NCI-H2171 (cell line): ENCODE data around the gene LSAMP.
"Not testable (repeated sequence)": the region's sequence is repeated elsewhere in the genome, so short reads cannot be mapped to it uniquely, and the experiment has no call there.

Experiments used
- DNase-seq: peaks from one replicate; lab custom pipeline; 2025; lab: John Stamatoyannopoulos, UW

LSAMP gene

DNA sequence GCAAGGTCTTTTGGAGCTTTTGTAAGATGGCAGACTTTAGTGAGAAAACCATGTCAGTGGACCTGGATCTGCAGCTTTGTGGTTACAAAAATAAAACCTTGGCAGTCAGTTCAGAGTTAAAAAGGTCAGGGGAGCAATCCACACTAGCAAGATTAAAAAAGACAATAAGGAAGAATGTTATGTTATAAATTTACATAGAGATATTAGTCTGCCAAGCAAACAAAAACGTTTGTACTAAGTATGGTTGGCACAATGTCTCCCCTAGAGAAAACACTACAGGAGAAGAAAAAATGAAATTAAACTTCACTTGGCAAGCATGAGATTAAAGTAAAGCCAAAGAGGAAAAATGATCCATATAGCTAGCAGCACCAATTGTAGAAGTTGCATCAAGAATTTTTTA lies 205.0 kb downstream of the LSAMP start:
- no peak for DNase-seq

DNA sequence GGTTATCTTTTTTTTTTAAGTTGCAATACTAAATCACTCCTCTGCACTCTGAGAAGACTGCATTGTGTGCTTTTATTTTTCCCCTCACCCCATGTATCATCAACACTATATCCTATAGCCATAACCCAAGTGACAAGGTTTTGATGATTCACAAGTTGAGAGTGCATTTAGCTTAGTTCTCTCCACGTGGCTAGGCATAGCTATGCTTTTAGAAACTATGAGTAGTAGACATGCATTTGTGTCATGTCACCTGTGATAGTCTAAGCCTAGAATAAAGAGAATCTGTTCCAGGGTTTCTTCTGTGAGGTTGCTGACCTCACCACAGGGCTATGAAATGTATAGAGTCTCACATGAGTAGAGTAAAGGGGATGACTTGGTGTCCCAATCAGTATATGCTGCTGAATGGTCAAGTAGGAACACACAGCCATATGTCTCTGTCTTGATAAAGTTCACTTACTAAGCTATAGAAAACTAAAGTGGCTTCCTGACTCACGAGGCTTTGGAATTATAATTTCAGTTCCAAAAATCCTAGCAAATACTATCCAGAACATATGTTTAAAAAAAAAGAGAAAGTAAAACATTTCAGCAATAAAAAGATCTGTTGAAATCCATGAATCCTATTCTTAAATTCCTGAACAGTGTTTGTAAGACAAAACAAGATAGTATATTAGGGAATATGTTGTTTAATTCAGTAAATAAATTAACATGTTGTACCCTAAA lies 206.3 kb downstream of the LSAMP start:
- DNase-seq: no peak

DNA sequence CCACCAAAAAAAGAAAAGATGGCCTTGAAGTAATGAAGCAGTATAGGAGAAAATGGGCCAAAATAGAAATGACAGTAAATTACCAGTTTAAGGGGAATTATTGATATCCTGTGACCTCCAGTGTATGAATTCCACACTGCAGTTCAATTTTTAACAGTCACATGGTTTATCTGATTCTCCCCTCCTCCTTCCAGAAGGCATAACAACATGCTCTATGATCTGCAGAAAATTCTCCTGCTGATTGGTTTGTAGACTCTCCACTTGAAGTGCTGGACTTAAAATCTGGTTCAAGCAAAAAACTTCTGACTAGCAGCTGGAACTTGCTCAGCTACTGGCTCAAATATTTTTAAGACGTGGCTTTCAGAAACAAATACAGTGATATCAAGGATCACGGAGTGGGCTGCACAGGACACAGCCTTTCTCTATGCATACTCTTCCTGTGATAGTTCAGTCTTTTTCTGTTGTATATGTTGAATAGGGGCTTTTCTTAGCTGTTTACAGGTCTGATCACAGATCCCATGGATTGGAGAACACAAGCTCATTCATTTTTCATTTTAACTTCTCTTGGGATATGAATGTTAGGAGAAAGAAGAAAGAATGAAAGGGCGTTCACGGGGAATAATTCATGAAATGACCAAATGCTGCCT lies 211.5 kb downstream of the LSAMP start:
- no peak for DNase-seq

DNA sequence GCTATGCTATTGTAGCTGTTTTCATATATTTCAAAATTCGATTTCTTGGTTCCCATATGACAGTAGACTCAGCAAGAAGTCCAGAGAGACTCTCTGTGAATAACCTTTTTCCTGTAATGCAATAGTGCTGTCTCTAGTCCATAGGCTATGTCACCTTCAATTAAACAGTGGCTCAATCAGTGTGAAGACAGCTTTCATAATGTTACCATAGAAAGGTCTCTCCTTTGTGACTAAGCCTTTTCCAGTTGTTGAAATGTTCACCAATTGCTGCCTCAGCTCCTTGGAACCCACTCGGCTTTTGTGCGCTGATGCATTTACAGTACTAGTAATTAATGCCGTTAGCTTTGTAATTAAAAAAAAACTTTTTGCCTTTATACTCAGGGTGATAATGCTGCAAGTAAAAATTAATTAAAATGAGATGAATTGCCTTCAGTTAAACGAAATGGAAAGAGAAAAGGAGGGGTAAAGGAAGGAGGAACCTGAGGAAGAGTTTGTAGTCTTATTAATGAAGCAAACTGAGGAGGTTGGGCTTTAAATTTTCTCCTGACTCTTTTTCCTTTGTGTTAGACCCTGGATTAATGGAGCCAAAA lies 214.8 kb downstream of the LSAMP start:
- DNase-seq: no peak

DNA sequence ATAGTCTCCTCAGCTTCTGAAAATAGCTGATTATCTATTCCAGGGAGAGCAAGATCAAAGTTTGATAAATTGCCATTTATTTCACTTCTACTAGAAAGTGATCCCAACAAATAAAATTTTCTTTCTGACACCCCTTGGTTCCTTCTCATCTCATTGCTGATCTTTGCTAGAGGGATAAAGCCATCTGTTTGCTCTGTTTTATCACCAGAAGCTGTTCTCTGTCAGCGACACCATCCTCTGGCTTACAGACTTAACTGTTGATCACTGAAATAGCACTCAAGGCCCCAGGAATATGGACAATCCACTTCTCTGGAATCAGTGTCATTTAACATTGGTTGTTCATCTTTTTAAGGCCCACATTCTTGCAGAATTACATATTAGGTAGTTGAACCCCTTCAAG lies 219.0 kb downstream of the LSAMP start:
- no peak for DNase-seq

DNA sequence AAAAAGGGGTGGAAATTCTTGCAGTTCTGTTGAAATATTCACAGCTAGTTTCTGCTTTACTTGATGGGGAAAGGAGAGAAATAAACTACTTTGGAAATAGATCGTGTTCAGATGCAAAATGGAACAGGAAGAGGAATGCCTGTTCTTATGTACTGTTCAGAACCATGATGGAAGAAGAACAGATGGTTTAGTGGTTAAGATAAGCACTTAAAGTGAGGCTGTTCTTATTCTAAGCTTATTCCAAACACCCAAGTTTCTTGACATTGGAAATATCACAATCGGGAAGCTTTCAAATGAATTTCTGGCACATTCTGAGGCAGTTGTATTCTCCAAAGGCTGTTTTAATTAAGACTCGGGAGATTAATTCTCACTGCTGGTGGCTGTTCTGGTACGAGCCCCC lies 228.5 kb downstream of the LSAMP start:
- DNase-seq: no peak

DNA sequence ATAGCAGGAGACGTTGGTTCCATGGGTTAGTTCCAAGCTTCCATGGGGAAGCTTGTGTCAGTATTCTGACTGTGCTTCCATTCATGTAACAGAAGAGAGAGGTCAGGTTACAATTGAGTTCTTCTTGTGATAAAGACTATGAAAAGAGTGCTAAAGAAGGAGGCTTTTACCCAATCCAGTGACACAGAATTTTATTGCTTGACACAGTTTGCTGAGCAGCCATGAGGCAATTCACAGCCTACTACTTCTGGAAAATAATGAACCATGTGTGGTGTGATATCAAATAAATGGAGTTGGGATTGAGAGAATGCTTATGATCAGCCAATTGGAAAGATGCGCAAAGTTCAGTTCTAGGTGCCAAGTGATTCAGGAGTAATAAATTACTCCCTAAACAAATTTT lies 233.4 kb downstream of the LSAMP start:
- no peak for DNase-seq

DNA sequence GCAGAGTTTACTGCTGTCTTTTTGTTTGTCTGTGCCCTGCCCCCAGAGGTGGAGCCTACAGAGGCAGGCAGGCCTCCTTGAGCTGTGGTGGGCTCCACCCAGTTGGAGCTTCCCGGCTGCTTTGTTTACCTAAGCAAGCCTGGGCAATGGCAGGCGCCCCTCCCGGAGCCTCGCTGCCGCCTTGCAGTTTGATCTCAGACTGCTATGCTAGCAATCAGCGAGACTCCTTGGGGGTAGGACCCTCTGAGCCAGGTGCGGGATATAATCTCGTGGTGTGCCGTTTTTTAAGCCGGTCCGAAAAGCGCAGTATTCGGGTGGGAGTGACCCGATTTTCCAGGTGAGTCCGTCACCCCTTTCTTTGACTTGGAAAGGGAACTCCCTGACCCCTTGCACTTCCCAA lies 236.5 kb downstream of the LSAMP start:
- not testable (repeated sequence) for DNase-seq

DNA sequence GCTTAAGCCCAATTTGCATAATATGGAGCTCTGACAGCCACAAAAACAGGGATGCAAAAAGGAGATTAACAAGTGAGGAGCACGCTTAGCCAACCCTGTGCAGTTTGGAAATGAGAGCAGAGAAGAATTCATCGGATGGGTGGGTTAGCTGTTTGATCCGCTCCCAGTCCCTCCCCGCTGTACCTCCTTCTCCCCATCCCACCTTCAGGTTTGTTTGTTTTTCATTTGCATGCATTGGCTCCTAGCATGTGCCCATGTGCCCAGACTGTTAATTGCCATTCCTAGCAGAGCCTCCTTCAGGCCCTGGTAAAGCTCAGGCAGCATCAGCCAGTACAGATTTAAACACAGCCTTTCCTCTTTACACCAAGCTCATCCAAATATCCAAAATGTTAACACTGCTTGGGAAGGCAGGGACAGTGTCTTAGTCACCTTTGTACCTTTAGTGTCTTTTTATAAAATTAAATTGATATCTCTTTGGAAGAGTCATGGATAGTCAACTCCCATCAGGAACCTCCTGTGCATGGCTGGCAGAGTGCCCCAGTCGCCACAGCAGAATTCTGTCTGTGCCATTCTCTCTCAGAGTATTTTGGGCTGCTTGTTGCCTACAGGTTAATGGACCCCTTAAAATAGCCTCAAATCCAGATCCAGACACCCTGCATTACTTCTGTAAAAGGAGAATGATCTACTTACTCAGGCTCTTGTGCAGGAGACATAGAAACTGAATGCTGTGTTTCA lies 244.2 kb downstream of the LSAMP start:
- no peak for DNase-seq

DNA sequence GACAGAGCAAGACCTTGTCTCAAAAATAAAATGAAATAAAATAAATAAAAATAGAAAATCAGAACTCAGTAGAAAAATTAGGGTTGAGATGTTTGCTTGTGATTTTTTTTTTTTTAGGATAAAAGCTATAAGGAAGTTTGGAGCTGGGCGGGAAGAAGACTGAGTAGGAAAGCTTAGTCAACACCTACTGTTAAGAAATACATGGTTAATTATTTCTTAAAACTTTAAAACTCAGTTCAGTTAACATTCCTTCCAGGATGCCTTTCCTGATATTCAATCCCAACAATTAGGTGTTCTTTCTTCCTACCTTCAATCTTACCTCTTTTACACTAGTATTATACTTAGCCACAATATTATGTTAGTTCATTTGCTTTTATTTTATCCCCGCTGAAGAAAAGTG lies 246.2 kb downstream of the LSAMP start:
- DNase-seq: no peak

DNA sequence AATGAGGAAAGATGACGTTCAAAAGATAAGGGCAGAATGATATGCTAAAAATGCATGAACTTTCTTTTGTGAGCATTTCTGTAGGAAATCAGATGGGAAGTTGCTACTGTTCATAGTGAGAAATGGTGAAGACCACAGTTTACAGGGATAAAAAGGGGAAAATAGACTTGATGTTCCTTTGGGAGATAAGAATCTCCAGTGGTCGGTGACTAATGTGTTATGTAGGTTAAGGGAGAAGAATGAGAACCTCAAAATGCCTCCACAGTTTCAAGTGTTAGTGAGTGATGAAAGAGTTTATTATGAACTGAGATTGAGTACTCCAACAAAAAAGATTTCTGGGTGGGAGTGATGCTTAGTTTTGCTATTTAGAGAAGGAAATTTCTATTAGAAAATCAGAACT lies 247.2 kb downstream of the LSAMP start:
- no peak for DNase-seq

DNA sequence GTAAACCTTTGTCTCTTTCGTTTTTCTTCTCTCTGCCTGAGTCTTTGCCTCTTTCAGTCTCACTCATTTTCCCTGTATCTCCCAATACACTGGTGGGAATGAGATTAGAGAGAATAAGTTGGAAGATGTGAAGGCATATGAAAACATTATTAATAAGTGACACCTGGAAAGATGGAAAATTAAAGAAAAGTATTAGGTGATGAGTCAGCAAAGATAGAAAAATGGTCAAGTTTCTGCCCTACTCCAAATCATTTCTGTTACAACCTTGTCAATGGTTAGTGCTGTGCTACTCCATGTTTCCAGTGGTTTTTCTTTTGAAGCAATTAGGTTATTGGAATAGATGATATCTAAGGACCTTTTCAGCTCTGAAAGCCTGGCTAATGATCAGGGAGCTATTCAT lies 252.8 kb downstream of the LSAMP start:
- no peak for DNase-seq

DNA sequence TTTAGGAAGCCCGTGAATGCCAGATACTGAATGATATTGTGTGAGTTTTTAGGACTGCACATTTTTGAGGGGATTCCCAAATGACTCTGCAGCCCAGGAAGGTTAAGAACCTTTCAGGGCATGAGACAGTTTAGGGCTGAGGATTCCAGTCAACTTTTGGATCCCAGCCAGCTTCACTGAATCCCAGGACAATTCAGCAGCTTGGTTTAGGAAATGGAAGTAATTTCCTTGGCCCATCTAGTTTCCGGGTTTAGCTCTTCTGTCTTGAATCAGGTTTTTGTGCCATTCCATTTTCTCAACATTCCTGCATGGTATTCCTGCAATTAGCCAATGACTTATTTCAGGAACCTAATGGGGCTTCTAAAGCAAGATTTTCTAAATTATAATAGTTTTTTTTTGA lies 253.9 kb downstream of the LSAMP start:
- DNase-seq: peak; percentile 15

DNA sequence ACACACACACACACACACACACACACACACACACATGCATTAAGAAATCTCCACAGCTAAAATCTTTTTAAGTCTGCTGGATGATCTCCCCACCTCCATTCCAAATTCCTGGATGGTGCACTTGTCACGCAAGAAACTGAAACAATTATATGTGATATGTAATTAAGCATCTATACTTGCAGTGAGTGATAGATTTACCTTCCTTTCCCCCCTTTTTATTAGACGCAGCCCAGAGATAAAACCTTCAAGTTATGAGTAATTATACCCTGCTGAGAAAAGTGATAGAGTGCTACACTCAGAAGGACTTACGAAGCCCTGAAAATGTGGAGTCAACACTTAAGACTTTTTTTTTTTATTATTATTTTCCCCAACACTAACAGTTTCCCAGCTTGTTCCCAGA lies 255.2 kb downstream of the LSAMP start:
- DNase-seq: no peak

DNA sequence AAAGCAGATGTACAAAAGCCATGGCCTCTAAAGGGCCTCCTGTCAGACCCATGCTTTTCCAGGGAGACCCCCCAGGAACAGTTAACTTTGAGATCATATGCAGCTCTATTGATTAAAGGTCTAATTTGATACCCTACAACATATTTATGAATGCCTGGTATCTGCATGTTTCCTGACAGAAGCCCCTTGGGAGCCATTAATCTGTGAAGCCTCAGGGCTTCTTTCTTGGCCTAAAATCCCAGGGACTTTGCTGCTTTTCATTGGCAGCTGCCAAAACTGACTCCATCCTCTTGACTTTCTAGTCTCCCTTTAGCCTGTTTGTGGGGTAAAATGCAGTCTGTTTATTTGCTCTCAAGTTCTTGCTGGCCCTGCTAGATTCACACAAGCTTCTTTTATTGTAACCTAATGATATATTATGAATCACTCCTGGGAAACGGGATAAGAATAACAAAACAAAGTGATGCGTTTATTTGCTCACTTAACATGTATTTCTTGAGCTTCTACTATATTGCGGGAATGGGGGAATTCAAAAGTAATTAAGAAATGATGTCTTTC lies 257.0 kb downstream of the LSAMP start:
- DNase-seq: peak; percentile 85

DNA sequence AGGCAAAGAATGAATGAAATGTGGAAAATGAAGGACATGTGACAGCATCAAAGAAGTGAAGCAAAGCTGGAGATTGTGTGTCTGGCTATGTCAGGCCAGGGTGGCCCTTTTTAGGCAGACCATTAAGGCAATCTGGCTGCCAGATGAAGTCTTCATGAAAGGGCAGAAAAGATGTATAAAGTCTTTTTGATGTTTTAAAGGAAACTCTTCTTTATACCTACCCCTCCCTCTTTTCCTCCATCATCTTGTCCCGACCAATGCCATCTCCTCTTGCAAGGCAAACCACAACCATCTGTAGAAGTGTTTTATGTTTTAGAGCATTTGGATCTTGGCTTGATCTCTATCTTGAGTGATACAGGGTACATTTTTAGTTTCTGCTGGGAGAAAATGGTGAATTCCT lies 259.2 kb downstream of the LSAMP start:
- no peak for DNase-seq

DNA sequence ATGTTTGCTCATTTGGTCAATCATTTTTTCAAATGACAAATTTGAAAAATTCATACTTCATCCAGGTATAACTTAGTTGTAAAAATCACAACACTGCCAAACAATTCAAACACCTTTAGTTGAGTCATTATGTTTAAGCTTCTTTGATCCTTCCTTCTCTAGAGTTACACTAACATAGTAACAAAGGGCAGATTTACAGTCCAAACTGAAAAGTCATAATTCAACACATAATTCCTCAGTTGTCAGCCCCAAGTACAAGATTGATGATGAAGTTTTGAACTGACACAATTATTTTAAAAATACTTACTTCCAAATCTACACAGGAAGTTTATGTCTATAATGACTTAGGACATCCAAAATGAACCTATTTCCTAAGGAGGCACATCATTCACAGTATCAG lies 264.1 kb downstream of the LSAMP start:
- no peak for DNase-seq

DNA sequence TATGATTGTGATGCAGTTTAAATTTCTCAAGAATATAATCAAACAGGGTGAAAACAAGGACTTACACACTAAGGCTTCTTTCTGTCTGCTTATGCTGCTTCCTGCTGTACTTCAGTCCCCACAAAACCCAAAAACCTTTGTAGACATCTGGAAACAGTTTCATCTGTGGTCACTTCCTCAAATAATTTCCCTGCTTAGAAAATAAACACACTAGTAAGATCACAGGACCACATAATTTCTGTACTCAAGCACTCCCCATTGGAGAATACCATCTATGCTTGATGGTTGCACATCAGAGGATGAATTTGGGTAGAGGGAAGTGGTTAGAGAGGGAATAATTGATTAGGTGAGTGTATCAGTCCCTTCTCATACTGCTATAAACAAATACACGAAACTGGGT lies 266.2 kb downstream of the LSAMP start:
- no peak for DNase-seq

DNA sequence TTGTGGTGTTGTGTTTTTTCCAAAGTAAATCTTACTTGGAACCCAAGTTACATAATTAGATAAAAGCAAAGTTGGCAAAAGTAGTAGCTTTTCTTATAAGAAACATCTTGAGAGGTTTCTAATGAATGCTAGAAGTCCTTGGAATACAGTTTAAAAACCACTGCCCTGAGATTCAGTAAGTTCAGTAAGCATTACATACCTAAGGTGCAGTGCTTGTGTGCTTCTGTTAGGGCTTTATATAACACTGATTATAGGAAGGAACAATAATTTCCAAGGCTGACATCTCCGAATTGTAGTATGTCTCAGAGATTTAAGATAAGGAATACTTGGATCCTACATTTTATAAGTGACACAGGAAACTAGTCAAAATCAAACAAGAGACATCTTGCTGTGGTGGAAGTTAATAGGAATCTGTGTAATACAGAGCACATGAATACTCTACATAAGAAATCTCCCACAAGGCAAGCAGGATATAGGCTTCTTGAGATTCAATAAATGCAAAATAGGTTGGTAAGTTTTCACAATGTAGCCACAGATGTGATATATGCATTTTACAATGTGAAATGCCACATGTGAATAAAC lies 268.2 kb downstream of the LSAMP start:
- DNase-seq: no peak

DNA sequence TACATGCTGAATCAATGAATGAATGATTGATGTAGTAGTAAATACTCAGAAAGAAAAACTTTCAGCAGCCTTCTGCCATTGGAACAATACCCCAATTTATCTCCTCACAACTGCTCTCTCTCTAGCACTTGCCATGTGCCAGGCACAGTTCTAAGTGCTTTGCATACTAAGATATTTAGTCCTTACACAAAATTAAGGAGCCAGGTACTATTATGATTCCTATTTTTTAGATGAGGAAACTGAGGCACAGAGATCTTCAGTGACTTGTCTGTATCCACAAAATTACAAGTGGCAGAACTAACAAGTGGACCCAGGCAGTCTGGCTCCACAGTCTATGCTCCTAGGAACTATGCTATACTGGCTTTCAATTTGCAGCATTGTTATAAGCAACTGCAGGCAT lies 279.2 kb downstream of the LSAMP start:
- DNase-seq: no peak

DNA sequence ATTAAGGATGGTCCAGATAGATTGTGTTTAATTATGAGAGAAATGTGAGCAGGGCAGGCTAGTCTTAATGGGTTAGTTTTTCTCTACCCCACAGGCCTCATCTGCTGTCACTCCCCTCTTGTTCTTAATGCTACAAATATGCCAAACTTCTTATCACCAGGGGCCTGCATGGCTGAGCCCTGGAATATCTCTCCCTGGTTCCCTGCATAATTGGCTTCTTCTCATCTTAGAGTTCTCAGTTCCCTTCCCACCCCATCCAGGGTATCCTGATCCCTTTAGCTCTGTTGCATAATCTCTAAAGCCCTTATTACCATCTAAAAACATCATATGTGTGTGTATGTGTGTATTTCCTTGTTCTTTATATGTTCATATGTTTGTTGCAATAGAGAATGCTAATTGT lies 279.6 kb downstream of the LSAMP start:
- DNase-seq: no peak

DNA sequence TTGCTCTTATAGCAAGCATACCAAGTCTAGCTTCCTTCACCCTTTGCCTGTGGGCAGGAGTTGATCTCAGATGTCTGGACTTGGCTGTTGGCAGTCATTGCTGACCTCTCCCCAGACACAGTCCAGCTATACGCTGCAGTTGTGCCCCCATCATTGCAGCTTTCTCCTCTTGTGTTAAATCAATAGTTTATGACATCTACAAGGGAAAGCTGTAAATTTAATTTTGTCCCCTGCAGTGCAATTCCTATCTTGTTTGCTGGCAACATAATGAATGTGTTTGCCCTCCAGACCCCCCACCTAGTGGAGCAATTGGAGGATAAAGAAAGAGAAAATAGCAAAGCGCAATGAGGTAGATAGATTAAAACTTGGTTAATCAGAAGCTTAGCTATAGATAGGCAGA lies 280.2 kb downstream of the LSAMP start:
- DNase-seq: no peak
